Germinal center (tissue), 1 donor: ENCODE data around the gene ACVR1B.

ENCODE experiments used
- DNase-seq: peaks from one replicate; pipeline ENCODE4 v3.0.0; 2012; ENCODE audit warnings: mixed read lengths, low spot score

The ACVR1B gene

DNA sequence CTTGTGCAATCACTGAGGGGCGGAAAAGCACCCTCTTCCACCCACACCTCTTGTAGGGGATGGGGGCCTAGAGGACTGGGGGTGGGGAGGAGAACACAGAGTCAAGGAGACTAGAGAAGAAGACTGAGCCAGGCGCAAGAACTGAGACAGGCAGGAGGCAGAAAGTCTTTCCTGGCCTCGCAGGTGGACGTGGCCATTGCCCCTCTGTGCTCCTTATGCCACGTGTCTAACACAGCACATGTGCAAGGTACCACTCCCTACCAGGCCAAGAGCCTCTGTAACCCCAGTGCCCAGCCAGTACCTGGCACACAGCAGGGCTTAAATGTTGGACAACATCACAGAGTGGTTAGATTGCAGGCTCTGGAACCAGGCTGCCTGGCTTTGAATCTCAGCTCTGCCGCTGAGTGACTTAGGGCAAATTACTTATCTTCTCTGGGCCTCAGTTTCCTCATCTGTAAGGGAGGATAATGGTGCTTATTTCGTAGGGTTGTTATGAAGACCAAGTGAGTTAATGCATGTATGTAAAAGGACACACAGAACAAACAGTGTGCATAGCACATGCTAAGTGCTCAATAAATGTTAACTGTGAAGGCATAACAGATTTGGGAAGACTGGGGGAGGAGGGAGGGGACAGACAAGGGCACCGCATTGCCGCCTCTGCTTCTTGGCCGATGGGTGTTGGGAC, 53.9 kb downstream of the ACVR1B start:
- no peak for DNase-seq

DNA sequence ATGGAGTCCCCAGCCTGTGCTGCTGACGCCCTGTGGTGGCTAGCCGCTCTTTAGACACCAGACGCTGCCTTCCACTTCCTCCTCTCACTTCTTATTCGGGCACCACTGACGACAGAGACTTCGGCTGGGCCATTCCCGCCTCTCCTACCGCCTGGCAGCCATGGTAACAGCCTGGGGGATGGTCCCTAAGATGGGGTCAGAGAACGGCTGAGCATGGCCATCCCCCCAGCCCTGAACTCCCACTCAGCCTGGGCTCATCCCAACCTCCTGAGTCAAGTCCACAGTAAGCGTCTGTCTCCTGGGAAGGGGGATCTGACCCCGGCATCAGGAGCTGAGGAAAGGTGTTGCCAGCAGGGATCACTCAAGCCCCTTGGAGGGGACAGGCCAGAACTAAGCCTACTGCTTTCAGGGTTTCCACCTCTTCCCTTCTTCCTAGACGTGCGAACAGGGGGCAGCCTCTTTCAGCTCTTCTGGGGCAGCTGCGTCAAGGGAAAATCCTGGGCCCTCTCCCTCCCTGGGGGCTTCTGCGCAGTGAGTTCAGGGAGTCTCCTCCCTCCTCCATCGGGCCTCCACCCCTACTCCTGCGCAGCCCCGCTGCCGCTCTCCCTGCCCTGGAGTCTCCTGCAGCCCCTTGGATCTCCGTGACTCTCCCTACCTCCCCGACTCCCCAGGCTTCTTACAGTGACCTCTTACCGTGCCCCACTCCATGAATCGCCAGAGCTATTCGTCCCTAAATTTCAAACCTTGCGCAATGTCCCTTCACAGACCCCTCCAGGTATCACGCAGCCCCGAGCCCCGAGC, 54.6 kb downstream of the ACVR1B start:
- peak; percentile 70 for DNase-seq

GRCh38 chr12:52006726-52007157, 55.2 kb downstream of the ACVR1B start, which contains the start of gene TAMALIN:
TAMALIN (plus strand) TSS chr12:52006946; CDS start chr12:52007020, 74 bp downstream.
- peak; percentile 75 for DNase-seq

GRCh38 chr12:52007158-52007921, 55.8 kb downstream of the ACVR1B start:
- DNase-seq: peak; percentile 44

- no peak for DNase-seq
These were observed 56.5 kb downstream of the ACVR1B start for GRCh38 chr12:52007982-52008510.

- no peak for DNase-seq
These were observed 57.7 kb downstream of the ACVR1B start for GRCh38 chr12:52009081-52009751.

DNA sequence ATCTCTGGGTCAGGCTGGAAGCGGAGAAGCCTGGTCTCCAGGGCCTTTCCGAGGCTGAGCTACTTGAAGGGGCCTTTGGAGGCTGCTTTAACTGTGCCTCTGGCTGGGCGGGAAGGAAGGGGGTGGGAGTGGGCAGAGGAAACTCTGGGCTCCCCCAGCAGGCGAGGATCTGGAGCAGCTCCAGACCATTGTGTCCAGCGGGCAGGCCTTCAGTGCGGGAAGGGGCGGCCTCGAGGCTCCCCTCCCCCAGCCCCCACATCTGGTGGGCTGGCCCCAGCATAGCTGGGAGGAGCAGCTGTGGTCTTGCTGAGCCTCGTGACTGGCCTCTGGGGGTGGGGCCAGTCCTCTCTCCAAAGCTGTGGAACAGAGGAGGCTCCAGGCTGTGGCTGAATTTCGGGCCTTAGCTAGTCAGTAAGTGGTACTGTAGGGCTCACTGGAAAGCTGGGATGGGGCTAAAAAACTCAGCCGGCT, 58.7 kb downstream of the ACVR1B start:
- DNase-seq: no peak

DNA sequence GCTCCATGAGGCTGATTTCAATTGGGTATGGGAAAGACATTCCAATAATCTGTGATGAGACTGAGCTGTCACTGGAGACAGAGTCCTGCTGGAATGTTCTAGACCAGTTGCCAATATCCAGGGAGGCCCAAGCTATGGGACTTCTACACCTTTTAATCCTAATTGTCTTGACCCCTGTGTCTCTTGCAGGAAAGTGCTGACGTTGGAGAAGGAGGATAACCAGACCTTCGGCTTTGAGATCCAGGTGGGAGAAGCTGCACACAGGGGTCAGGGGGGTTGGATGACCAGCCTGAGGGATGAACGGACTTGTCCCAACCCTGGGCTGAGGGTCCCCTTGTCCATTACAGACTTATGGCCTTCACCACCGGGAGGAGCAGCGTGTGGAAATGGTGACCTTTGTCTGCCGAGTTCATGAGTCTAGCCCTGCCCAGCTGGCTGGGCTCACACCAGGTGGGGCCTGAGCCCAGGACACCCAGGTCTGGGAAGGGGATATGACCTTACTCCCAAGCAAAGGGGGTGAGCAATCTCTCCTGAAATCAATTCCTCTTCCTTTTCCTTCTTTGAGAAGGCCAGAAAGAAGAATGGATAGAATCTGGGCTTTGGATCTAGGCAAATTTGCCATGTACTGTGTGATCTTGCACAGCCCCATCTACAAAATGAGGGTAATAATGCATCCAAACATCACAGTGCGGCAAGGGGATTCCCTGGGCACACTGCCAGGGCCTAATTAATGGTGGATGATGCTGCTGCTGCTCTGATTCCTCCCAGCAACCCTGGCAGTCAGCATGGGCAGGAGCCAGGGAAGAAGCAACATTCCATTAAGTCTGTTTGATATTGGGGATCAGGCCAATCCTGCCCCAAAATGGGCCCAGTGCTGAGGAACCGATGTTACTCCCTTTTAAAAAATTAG, 59.4 kb downstream of the ACVR1B start:
- DNase-seq: no peak

GRCh38 chr12:52011602-52012214, 60.2 kb downstream of the ACVR1B start:
- DNase-seq: no peak

- no peak for DNase-seq
These were observed 62.3 kb downstream of the ACVR1B start for GRCh38 chr12:52013626-52014310.

DNA sequence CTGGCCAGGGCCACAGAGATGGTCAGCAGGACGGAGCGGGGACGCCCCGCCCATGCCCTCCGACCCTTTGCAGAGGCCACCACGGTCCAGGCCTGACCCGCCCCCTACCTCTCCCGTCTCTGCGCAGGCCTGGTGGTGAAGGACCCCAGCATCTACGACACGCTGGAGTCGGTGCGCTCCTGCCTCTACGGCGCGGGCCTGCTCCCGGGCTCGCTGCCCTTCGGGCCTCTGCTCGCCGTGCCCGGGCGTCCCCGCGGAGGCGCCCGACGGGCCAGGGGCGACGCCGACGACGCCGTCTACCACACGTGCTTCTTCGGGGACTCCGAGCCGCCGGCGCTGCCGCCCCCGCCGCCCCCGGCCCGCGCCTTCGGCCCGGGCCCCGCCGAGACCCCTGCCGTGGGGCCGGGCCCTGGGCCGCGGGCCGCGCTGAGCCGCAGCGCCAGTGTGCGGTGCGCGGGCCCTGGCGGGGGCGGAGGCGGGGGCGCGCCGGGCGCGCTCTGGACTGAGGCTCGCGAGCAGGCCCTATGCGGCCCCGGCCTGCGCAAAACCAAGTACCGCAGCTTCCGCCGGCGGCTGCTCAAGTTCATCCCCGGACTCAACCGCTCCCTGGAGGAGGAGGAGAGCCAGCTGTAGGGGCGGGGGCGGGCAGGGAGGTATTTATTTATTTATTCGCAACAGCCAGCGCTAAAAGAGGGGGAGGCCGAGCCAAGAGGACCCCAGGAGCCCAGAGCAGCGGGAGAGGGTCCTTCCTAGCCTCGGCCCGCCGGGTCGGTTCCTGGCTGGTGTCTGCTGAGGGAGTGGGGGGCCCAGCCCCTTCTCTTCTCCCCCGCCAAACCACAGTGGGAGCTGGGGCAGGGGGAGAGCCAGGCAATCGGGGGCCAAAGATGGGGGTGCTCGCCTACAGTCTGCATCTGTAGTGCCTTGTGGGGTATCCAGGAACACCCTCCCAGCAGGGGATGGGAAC, 63.4 kb downstream of the ACVR1B start:
- DNase-seq: no peak

DNA sequence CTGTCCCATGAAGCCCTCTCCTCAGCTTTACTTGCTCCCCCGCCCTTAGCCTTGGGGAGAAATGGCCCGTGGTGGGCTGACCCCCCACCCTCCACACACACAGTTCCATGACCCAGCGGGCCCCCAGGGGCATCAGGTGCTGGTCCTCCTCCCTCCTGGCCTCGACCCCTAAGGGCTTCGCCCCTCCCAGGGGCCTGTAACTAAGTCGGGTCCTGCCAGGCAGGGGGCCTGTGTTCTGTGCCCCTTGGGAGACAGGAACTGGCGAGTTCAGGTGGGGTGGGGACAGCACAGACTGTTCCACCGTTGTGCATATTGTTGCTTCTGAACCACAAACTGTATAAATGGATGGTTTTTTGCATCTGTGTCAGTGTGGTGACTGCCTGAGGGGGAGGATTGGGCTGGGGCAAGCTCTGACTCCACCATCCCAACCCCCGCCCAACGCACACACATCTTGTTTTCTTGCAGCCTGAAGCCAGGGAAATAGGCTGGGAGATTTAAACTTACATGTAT, 64.1 kb downstream of the ACVR1B start:
- DNase-seq: no peak

GRCh38 chr12:52018433-52019112, 67.1 kb downstream of the ACVR1B start:
- no peak for DNase-seq

- DNase-seq: no peak
These were observed 67.7 kb downstream of the ACVR1B start for GRCh38 chr12:52019113-52019770.

GRCh38 chr12:52020539-52021336, 69.2 kb downstream of the ACVR1B start:
- peak; percentile 76 for DNase-seq

GRCh38 chr12:52022841-52023181, 71.3 kb downstream of the ACVR1B start:
- no peak for DNase-seq
